Medulla oblongata (tissue), 1 donor: ENCODE data around the gene BCL2L1.
A peak's percentile ranks its signal among the peaks of the same experiment; 100 is the strongest.
"Not testable (repeated sequence)": the region's sequence is repeated elsewhere in the genome, so short reads cannot be mapped to it uniquely, and the experiment has no call there.

Experiments
- DNase-seq: peaks from one replicate; pipeline ENCODE4 v3.0.0-alpha.2; 2015; ENCODE audit errors: extremely low spot score

BCL2L1 gene

GRCh38 chr20:31722257-31723068, at the start of gene BCL2L1:
BCL2L1 (minus strand) TSS chr20:31722868; CDS start chr20:31722218, 650 bp downstream.
- DNase-seq: peak; percentile 88

- no peak for DNase-seq
These were observed 47.6 kb upstream of the BCL2L1 start for GRCh38 chr20:31770243-31770642.

GRCh38 chr20:31769681-31770080, 47.0 kb upstream of the BCL2L1 start:
- no peak for DNase-seq

GRCh38 chr20:31767805-31768204, 45.1 kb upstream of the BCL2L1 start:
- no peak for DNase-seq

GRCh38 chr20:31764641-31765305, 42.1 kb upstream of the BCL2L1 start:
- no peak for DNase-seq

- no peak for DNase-seq
These were observed 38.0 kb upstream of the BCL2L1 start for GRCh38 chr20:31760519-31761240.

GRCh38 chr20:31759836-31760518, 37.3 kb upstream of the BCL2L1 start:
- no peak for DNase-seq

- DNase-seq: no peak
These were observed 36.3 kb upstream of the BCL2L1 start for GRCh38 chr20:31758991-31759390.

- no peak for DNase-seq
These were observed 35.9 kb upstream of the BCL2L1 start for GRCh38 chr20:31758521-31758920.

GRCh38 chr20:31757254-31757653, 34.6 kb upstream of the BCL2L1 start:
- DNase-seq: no peak

GRCh38 chr20:31751126-31751525, 28.5 kb upstream of the BCL2L1 start:
- DNase-seq: no peak

GRCh38 chr20:31749223-31749622, 26.6 kb upstream of the BCL2L1 start:
- DNase-seq: no peak

- no peak for DNase-seq
These were observed 25.0 kb upstream of the BCL2L1 start for GRCh38 chr20:31747640-31748039.

- DNase-seq: not testable (repeated sequence)
These were observed 24.4 kb upstream of the BCL2L1 start for GRCh38 chr20:31747028-31747427.

GRCh38 chr20:31746068-31746878, 23.6 kb upstream of the BCL2L1 start:
- DNase-seq: no peak

- DNase-seq: no peak
These were observed 18.1 kb upstream of the BCL2L1 start for GRCh38 chr20:31740656-31741323.

- DNase-seq: no peak
These were observed 17.5 kb upstream of the BCL2L1 start for GRCh38 chr20:31740208-31740607.

- no peak for DNase-seq
These were observed 16.9 kb upstream of the BCL2L1 start for GRCh38 chr20:31739550-31739977.

- DNase-seq: peak; percentile 99
These were observed 16.3 kb upstream of the BCL2L1 start, which contains the start of gene TPX2 for GRCh38 chr20:31738729-31739549. TPX2 (plus strand) TSS chr20:31739290; CDS start chr20:31757477, 18,187 bp downstream.
